NCI-H510A (cell line): Measurements from ENCODE around the gene PPP1R14B.
A peak's percentile ranks its signal among the peaks of the same experiment; 100 is the strongest.

Experiments
- DNase-seq: peaks from one replicate; lab custom pipeline; 2025; lab: John Stamatoyannopoulos, UW

The PPP1R14B gene

DNA sequence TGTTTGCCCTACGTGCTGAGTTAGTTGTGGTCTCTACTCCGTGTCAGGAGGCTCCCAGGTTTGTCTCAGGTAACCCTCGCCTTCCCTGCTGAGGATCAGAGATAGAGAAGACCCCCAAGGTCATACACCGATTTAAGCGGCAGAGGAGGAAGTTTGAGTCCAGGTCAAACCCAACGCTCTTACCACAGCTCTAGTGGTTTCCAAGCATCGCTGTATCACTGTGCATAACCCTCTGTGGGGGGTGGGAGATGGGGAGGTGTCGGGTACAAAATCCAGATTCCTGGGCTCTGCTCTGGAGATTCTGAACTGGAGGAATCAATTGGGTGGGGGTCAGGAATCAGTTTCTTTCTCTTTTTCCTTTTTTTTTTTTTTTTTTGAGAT, 15.8 kb downstream of the PPP1R14B start:
- no peak for DNase-seq

DNA sequence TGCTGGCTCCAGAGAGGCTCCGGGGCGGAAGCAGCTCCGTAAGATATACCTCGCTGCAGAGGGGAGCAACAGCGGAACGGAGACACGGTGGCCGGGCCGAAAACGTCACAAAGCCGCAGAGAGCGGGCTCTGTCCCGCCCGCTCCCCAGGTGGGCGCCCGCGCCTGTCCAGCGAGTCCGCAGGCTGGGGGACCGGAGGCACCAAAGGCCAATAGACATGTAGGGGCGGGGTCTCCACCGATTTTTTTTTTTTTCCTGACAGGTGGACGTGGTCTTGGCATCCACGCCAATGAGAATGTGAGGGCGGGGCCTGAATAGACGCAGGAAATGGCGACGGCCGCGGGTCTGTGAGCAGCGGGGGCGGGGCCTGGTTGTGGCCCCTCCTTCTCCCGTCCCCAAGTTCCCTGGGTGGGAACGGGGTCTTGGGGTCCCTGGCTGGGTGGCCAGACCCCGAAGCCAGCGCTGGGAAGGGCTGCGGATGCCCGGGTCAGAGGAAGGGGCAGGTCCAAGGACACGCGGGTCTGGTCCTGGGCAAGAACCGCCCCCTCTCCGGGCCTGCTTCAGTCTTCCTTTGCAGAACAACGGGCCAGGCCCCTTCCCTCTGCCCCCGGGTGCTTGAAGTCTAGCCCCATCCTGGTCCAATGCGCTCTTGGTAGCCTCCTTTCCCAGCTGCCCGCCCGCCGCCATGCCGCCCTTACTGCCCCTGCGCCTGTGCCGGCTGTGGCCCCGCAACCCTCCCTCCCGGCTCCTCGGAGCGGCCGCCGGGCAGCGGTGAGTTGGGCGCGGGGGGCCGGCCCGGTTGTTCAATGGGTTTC, 16.4 kb downstream of the PPP1R14B start, which contains the start of gene DNAJC4:
DNAJC4 (plus strand) TSS at position 378 of the 814 bp plus-strand sequence; CDS start at position 685, 307 bp downstream.
- peak; percentile 95 for DNase-seq

DNA sequence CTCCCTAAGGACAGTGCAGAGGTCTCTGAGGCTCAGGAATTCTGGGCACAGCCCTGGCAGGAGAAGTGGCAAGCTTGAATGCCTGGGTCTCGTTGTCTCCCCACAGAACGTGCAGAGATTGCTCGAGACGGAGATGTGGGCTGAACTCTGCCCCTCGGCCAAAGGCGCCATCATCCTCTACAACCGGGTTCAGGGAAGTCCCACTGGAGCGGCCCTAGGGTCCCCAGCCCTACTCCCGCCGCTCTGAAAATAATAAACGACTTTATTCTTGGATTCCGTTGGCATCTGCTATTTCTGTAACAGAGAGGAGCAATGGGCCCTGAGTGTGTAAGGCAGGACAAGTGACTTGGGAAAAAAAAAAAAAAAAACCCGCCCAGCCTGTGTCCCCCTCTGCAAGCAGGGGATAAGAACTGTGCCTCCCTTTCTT, 17.0 kb downstream of the PPP1R14B start:
- DNase-seq: no peak

DNA sequence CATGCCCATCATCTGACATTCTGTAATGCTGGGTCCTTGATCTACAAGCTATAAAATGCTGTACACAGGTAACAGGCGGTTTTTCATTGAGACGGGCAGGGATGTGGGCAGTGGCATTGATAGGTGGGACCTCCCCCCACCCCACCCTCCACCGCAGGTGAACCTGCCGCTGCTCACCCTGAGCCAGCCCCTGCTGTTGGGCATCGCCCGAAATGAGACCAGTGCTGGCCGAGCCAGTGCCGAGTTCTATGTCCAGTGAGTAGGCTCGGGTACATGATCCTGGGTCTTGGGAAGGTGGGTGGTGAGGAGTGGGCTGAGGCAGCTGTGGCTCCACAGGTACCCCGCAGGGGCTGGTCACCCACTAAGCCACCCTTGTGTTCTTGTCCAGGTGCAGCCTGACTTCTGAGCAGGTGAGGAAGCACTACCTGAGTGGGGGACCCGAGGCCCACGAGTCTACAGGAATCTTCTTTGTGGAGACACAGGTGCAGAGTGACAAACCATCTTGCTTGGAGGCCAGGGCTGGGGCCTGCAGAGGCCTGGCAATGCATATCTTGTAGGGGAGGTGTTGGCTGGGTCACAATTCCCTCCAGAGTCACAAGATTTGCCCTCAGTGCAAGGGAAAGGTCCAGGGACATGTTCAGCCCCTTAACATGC, 17.5 kb downstream of the PPP1R14B start:
- no peak for DNase-seq

DNA sequence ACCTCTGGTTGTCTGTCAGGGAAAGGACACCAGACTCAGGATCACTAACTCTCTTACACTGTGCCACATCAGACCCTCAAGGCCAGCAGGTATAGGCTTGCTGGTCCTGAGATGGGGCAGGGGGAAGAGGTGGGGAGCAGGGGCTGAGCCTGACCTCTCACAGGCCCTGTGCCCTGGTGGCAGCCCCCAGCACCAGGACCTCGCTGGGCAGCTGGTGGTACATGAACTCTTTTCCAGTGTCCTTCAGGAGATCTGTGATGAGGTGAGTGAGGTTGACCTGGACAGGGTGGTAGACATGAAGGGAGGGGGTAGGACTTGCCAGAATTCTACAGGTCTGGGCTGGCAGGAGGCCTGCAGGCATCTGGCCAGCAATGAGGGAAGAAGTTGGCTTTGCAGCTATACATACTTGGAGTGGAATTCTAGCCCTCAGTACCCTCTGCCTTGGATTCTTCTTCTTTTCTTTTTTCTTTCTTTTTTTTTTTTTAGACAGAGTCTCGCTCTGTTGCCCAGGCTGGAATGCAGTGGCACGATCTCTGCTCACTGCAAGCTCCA, 19.3 kb downstream of the PPP1R14B start:
- no peak for DNase-seq

DNA sequence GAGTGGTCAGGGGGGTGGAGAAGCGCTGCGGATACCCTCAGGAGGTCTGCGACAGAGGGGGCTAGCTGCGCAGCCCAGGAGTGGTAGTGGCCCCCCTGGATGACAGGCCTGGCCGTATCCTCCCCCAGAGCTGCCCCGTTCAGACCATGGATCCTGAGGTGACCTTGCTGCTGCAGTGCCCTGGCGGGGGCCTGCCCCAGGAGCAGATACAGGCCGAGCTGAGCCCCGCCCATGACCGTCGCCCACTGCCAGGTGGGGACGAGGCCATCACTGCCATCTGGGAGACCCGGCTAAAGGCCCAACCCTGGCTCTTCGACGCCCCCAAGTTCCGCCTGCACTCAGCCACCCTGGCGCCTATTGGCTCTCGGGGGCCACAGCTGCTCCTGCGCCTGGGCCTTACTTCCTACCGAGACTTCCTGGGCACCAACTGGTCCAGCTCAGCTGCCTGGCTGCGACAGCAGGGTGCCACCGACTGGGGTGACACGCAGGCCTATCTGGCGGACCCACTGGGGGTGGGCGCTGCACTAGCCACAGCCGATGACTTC, 20.2 kb downstream of the PPP1R14B start:
- peak; percentile 56 for DNase-seq

GRCh38 chr11:64225608-64226506, 20.9 kb downstream of the PPP1R14B start, which contains the start of the genes NUDT22 and TRPT1:
Gene NUDT22, plus strand, starts transcription at chr11:64226274. Its CDS starts 379 bp downstream, at chr11:64226653.
Gene TRPT1, minus strand, starts transcription at chr11:64226186. Its CDS starts 326 bp downstream, at chr11:64225860.
- peak; percentile 89 for DNase-seq

- no peak for DNase-seq
Measured at GRCh38 chr11:64224891-64225607, 21.7 kb downstream of the PPP1R14B start.

DNA sequence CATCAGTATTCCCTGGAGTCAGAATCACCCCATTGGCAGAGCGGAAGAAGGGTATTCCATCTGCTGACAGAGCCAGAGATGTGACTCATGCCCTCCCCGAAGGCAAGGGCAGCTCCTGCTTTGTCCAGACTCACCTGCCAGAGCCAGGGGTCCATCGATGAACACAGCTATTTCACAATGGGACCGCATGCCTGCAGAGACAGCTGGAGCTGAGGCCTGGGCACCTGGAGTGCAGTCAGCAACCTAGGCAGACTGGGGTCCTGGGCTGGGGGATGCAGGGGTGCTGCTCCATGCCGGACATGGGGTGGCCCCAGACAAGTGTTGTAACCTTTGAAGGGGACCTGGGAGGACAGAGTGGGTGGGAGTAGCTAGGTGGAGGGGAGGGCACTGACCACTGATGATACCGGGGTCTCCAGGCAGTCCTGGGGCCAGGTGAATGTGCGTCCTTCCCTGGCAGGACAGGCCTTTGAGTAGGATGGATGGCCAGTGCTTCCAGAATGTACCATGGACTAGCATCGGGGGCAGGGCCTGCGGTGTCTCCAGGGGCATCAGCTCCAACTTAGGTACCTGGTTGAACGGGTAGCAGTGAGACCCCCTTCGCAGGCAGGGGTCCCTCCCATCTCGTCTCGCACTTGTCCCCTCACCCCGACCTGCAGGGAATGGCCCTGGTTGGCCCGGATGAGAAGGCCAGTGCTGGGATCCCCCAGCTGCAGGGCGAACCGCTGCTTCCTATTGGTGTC, 22.4 kb downstream of the PPP1R14B start:
- no peak for DNase-seq

GRCh38 chr11:64223001-64223651, 23.6 kb downstream of the PPP1R14B start:
- no peak for DNase-seq

DNA sequence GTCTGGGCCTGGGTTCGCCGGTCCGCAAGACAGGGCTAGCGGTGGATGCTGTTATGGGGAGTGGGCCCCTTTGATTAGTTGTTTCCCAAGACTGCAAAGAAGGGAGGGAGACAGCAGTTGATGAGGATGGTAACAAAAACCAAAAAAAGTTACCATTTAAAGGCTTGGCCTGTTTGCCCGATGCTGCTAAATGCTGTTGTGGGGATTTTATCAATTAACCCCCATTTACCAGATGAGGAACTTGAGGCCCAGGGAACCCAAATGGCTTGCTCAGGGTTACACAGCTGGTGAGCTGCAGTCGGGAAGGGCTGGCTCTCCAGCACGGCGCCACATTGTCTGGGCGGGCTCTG, 24.1 kb downstream of the PPP1R14B start:
- no peak for DNase-seq

DNA sequence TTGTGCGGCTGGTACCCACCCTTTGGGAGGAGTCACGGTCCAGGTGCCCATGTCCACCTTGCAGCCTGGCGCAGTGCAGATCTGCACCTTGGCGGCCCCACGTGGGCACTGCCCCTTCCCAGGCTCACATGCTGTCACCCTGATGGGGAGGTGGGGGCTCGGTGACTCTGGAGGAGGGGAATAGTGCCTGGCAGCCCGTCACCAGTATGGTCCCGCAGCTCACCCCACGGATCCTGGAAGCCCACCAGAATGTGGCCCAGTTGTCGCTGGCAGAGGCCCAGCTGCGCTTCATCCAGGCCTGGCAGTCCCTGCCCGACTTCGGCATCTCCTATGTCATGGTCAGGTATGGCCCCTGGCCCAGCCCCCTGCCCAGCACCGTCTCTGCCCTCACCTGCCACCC, 25.9 kb downstream of the PPP1R14B start:
- DNase-seq: no peak

DNA sequence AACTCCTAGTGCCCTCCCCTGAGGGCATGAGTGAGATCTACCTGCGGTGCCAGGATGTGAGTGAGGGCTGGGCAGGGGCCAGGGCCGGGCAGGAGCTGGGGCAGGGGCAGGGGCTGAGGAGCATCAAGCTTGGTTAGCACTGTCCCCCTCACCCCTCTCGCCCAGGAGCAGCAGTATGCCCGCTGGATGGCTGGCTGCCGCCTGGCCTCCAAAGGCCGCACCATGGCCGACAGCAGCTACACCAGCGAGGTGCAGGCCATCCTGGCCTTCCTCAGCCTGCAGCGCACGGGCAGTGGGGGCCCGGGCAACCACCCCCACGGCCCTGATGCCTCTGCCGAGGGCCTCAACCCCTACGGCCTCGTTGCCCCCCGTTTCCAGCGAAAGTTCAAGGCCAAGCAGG, 26.5 kb downstream of the PPP1R14B start:
- no peak for DNase-seq

DNA sequence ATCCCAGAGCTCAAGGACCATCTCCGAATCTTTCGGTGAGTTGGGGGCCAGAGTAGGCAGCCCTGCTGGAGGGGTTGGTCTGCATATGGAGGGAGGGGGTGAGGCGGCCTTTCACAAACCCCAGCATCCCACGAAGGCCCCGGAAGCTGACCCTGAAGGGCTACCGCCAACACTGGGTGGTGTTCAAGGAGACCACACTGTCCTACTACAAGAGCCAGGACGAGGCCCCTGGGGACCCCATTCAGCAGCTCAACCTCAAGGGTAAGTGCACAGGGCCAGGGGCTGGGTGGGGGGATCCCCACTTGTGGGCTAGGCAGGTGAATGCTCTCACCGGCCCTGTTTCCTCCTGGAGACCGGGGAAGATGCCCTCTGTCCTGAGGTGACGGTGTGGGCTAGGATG, 27.0 kb downstream of the PPP1R14B start:
- no peak for DNase-seq

GRCh38 chr11:64219354-64219684, 27.4 kb downstream of the PPP1R14B start:
- DNase-seq: no peak

DNA sequence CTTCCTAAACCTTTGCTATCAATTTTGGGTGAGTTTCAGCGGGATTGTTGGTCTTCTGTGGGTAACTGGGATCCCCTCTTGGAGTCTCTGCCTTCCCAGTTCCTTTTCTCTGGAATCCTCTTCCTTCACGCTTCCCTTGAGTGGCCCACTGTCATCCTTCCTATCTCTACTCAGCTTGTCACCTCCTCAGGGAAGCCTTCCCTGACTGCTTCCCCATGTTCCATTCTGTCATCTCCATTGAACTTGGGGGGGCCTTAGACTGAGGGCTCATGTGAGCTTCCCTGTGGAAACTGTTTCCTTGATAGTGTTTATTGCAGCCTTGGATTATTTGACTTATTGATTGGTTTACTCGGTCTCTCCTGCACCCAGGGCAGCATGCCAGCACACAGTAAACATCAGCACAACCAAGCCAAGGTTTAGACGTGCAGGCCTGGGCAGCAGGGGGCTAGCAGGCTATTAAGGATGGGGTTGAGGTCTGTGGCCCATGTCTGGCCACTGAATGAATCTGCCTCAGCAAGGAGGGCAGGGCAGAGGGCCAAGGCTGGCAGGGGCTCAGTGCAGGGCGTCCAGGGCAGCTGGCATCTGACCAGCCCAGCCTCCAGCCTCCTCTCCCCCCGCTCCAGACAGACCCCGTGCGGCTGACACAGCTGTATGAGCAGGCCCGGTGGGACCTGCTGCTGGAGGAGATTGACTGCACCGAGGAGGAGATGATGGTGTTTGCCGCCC, 28.0 kb downstream of the PPP1R14B start:
- no peak for DNase-seq

DNA sequence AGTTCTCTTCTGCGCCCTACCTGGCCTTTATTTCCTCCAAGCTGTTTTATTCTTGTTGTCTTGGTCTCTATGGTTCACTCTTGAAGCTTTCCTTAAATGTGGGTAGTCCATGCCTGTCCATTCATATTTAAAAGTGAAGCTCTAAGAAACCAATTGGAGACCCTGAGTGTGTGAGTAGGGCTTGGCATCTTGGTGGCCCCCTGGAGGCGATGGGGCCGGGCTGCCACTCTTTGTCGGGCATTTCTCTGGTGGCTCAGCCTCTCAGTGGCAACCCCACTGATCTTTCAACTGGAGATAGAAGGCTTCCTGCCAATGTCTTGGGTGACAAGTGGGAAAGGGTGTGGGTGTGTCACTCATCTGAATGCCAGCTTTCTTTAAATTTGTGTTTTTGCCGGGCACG, 29.9 kb downstream of the PPP1R14B start:
- no peak for DNase-seq

DNA sequence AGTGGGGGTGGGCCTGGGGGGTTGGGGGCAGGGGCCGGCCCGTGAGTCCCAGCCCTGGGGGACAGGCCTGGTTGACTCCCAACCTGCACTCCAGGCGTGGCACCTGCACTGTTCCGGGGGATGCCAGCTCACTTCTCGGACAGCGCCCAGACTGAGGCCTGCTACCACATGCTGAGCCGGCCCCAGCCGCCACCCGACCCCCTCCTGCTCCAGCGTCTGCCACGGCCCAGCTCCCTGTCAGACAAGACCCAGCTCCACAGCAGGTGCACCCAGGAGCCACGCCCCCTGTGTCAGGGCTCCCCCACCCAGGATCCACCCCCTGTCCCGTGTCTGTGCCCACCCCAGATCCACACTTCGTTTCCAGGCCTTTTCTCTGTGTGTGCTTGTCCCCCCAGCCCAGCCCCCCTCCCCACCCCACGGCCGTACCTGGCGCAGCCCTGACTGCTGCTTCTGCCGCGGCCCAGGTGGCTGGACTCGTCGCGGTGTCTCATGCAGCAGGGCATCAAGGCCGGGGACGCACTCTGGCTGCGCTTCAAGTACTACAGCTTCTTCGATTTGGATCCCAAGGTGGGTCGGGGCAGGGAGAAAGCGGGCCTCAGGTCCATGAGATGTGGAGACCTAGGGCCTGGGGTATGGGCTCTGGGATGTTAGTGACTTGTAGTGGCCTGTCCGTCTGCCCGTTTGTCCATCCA, 35.4 kb downstream of the PPP1R14B start:
- DNase-seq: no peak
